Renal cortical epithelial cell (primary cell): ENCODE measurements around the gene STRA6. TPM values are rescaled to one million over a fixed set of nuclear protein-coding genes. Genes with fewer than 3 reads are reported as not detected.
A peak's percentile ranks its signal among the peaks of the same experiment; 100 is the strongest.

Source experiments
- DNase-seq: peaks from one replicate; pipeline ENCODE4 v3.0.0-alpha.2; 2011; ENCODE audit warnings: low read depth
- total RNA-seq: library from RNA; depleted of rRNA; stranded (reverse); fragments of >200 nt; gene quantifications from 2 replicates; pipeline ENCODE4 v1.2.3, GENCODE V29; 2014

Gene STRA6
- total RNA-seq, 1 donor from 2014 or later = 0.45 TPM

DNA sequence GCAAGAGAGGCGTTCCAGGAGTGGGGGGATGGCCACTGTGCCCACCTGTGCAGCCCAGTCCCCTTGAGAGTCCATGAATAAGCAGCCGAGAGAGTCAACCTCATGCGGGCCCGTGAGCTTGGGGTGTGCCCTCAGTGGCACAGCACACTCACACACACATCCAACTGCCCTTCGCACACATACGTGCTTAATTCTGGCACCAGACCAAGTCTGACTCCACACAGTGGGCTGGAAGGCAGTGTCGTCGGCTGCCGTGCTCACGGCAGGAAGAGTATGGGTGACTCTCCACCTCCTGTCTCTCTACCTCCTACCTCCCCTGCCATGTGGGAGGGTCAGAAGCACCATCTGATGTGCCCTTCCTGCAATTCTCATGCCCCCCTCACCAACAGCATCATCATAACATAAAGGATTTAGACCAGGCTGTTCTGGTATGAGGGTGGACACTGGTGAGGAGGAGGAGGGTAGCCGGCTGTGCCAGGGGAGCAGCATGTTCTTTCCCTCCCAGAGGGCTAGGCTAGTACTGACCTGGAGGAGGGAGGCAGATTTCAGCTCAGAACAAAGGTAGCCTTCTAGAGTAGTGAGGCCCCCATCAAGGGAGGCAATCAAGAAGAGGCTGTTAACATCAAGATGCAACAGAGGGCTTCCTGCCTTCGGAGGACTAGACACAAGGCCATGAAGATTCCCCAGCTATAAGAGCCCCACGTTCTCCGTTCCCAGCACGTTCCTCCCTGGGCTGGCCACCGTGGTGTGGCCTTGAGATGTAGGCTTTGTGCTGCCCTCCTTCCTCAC is 5.3 kb upstream of the STRA6 start:
- no peak for DNase-seq

DNA sequence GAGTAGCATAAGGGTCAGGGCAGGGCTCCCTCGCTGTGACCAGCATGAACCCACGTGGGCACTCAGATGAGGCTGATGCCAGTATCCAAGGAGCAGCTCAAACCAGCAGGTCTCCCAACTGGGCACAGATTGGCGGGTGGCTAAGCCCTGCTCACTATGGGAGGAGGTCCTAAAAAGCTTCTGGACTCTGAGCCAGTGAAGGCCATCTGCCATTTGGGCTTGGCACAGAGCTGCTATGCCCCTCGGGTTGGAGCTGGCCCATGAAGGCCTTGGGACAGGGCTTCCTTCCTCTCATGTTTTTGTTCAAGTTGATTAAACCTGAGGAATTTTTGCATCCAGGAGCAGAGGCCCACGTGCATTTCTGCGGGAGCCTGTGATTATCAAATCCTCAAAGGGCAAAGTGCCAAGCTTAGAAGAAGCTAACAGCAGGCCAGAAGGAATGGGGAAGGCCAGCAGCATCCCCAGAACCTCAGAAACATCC is 4.3 kb upstream of the STRA6 start:
- DNase-seq = peak; percentile 88

DNA sequence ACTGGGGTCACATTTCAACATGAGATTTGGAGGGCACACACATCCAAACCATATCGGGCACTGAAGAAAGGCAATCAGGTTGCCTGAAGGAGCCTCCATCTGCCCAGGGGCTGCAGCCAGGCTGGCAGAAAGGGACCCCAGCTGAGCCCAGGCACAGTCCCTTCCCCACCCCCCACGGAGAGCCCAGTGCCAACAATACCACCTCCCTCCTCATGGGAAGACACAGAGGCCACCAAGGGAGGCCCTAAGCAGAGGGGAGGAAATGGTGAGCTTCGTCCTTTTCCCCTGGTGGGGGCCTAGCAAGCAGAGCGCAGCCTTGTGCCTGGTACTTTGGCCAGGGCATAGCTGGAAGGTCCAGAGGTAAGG is 3.0 kb upstream of the STRA6 start:
- DNase-seq = no peak

DNA sequence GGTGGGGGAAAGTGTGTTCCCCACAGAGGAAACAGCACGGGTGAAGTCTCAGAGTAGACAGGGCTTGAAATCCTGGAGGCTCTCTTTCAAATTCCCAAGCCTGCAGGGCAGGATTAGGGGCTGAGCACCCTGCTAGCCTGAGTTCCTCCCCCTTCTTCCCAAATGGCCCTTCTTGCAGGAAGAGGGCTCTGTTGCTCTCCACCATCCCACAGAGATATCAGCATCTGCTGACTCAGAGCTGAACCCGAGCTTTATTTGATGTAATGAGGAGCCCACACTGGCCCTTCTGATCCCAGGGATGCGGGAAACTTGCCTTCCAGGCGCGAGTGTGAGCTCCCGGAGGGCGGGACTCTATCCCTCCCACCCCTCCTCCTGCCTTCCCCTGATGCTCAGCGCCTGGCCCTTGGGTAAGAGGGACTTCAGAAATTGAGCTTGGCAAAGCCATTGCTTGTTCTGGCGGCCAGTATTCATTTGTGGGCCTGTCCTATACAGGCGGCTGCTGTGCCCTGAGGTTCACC is 1.4 kb upstream of the STRA6 start:
- DNase-seq = no peak

DNA sequence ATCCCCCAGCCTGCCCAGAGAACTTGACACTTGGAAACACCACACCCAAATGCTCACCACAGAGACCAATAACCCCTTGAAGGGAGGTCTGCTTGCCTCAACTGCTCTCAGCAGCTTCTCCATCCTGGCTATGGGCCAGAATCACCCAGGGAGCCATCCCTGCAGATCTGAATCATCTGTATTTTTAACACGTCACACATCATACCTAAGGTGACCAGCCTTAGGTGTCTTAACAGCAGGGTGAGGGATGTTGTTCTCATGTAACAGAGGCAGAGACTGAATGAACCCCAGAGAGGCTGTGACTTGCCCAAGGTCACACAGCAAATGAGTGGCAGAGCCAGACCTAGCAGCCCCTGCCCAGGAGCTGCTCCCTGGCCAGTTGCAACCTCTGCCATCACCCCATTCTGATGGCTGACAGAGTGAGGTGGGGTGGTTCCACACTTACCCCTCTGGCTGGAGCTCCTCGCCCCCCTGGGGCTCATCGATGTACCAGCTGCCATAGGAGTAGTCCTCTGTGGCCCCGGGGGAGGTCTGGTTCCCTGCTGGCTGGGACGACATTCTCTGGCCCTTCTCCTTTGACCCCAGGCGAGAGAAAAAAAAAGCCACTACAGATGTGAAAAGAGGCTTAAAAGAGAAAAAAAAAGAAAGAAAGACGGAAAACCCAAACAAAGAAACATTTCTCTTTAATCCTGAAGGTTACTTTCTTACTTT is 722 bp downstream of the STRA6 start:
- peak; percentile 65 for DNase-seq

DNA sequence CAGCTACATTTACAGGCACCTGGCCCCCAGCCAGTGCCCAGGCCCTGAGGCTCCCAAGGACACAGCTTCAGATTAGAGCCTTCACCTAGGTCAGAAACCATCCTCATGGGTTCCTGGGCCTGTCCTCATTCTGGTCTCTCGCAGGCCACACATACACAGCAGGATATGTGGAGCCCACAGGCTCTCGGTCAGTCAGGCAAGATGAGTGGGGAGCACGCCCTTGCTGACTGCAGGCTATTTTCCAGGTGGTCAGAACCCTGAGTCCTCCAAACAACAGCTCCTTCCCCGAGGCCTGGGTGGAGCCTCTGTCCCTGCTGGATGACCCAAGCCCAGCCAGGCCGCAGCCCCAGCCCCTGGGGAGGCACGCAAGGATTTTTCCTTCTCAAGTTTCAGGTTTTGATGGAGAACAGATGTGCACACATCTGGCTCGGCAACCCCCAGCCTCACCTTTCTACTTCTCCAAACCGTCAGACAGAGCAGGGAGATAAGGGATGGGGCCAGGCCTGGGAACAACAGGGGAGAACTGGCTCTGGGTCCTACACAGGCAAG is 1.6 kb downstream of the STRA6 start:
- no peak for DNase-seq

DNA sequence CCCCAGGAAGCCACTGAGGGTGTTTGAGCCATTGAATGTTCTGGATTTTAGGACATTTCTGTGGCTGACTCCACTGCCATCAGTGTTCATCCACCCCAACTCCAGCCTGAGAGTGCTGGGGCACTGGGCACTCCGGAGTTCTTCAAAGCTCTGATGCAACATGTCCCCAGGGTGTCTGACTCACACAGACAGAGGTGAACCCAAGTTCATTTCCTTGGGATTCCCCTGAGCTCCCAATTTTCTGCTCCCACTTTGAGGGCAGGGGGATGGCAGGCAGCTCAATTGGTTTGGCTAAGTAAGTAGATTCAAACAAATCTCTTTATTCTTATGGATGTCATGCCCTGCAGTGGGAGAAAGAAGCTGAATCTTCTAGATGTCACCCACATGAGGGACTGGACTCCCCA is 2.2 kb downstream of the STRA6 start:
- peak; percentile 94 for DNase-seq

DNA sequence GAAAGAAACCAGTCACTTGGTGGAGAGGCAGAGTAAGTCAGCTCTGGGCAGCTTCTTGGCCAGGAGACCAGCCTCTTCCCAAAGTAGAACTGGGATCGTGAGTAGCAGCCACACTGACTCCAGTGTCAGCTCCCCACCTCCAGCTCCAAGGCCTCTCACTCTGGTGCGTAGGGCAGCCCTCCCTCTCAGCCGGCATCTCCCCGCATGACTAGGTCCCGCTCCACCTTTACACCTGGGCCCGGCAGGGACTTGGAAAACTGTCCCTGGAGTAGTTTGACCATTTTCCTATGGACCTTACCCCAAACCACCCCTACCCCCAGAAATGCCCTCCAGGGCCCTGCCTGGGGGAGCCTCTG is 3.3 kb downstream of the STRA6 start:
- DNase-seq = no peak

DNA sequence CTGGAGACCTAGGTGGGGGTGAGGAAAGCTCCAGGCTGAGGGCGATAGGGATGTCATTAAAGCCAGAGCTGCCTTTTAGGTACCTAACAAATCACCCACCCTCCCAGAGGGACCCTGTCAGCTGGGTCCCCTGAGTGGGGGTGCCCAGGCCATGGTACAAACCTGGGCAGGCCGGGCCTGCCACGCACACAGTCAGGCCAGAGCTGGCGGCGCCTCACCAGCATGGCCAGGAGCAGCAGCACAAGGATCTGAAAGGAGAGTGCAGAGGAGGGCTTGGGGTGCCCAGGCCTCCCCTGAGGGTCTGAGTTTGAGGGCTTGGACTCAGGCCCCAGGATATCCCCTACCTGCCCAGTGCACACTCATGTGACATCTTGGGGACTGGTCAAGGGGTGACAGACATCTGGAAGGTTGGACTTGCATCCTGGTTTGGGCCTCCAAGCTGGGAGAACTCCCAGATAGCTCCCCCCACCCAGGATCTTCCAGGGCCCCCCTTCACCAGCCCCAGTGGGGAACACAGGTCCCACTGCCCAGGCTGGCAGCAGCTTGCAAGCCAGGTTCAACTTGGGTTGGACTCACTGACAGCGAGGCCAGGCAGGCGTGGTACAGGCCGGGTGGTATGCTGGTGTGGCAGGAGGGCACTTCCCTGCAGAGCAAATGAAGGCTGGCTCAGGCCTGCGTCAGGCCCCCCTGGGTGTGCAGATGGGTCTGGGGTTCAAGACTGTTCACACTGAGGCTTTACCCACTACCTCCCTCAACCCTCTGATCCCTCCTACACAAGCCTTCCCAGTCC is 5.2 kb downstream of the STRA6 start:
- no peak for DNase-seq

DNA sequence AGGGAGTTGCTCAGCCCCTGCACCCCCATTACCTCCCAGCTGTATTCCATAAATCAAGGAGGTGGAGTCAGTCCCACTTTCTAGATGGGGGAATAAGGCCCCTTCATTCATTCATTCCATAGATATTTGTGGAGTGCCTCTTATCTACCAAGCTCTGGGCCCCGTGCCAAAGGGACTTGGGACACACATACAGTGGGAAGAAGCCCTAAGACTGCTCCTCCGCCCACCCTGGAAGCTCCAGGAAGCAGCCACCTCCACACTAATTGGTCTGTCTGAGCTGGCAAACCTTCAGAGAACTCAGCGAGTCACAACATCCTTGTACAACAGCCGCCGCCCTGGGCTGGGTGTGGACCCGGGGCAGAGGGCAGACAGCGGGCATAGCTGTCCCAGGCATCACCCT is 6.4 kb downstream of the STRA6 start:
- DNase-seq = peak; percentile 76

DNA sequence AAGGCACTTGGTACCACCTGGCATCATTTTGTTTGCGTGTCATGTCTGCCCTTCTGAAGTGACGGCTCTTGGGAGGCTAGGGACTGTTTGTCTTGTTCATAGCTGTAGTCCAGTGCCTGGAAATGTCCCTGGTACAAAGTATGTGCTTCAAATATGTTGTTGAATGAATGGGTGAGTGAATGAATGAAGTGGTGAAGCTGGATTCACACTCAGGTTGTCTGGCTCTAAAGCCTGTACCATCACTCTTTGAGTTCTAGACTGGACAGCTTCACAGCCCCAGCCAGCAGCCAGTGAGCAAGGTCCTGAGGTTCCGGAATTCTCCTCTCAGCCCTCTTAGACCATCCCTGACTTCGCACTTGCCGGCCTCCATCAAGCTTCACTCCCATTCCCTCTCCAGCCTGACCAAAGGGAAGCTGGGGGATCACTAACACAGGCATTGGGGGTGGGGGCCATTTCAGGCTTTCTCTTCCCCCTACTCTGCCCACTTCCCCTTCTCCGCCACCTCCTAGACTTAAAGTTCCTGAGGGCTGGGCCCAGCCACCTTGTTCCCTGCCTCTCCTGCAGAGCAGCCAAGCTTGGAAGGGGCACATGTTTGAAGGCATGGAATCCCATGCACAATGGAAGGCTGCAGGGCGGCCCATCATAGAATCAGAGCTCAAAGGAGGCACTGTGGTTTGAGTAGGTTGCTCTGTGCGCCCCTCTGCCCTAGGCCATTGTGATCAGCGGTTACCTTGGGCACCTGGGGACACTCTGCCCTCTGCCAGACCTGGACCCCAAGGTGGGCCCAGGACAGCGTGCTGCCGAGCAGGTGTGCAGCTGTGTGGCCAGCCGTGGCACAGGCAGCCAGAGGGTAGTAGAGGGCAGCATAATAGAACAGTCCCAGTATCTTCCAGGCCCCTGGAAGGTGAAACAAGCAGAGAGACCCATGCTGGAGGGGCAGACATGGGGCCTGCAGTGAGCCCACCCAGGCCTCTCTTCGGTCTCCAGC is 7.7 kb downstream of the STRA6 start:
- DNase-seq = no peak

DNA sequence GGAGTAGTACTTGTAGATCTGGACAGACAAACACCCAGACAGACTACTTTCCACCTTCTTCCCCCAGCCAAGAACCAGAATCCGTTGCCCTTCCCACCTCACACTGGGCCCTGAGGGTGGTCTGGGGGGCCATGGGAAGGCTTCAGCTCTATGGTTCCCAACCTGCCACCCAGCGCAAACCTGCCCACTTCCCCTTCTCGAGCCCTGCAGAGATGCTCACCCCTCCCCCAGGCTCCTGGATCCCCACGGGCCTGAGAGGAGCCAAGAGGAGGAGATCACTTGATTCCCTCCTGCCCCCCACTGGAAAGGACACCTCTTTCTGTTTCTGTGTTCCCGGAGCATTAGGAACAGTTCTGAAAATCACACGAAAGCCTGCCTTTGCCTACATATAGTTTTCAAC is 8.7 kb downstream of the STRA6 start:
- no peak for DNase-seq

DNA sequence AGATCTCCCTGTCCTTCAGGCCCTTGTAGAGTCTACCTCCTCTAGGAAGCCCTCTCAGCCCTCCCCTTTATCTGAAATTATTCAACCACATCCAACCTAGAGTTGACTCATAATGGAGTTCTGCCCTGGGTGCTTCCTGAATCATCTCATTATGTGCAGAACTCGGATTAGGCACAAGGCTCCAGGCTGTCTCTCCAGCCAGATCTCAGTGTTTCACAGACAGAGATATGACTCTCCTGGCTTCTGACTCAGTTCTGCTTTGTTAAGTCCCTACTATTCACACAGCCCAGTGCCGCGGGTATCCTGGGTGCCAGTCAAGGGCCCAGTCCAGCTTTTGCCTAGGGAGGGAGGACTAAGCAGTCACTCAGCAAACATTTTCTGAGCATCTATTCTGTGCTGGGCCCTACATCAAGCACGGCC is 9.3 kb downstream of the STRA6 start:
- DNase-seq = peak; percentile 98

DNA sequence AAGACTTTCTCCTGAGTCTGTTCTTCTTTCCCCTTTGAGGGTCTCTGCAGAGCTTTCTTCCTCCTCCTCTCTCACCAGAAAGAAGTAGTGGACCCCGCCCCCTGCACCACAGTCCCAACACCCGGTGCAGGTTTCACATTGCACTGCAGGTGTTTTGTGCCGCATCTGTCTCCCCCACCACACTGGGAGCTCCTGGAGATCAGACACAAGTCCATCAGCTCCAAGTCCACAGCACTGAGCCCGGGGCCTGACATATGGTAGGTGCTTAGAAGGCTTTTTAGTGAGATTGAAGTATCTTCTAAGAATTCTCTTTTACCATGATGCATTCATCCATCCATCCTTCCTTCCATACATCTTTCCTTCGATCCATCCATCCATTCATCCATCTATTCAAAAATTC is 9.8 kb downstream of the STRA6 start:
- no peak for DNase-seq

DNA sequence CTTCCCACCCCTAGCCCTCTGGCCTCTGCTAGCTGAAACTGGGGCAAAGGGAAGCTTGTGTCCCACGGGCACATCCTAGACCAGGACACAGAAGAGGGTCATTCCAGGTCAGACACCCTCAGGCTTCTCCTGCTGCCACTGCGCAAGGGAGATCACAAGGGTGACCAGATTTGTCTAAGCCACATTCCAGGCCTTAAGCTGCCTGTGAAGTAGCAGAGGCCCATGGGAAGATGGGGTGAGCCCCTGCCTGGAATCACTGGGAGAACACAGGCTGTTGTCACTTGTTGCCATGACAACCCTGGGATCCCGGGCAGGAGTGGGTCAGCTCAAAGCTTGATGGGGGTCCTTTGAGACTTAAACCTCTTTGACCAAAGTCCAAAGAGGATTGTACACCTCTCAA is 10.8 kb downstream of the STRA6 start:
- DNase-seq = no peak

DNA sequence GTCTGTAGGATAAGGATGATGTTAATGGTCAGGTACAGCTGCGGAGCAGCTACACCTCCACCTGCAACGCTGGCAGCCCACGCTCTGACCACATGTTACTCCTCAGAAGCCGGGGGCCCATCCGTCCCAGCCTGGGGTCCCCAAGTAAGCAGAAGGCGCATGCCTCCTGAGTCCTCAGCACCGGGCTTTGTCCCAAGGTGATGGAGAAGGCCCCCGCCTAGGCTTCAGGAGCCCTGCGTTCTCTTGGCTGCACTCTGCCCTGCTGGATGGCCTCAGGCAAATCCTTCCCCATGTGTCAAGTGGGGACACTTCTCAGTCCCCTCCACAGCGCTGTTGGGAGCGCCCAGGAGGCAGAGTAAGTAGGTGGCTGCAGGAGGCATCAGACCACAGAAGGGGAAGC is 14.4 kb downstream of the STRA6 start:
- no peak for DNase-seq

DNA sequence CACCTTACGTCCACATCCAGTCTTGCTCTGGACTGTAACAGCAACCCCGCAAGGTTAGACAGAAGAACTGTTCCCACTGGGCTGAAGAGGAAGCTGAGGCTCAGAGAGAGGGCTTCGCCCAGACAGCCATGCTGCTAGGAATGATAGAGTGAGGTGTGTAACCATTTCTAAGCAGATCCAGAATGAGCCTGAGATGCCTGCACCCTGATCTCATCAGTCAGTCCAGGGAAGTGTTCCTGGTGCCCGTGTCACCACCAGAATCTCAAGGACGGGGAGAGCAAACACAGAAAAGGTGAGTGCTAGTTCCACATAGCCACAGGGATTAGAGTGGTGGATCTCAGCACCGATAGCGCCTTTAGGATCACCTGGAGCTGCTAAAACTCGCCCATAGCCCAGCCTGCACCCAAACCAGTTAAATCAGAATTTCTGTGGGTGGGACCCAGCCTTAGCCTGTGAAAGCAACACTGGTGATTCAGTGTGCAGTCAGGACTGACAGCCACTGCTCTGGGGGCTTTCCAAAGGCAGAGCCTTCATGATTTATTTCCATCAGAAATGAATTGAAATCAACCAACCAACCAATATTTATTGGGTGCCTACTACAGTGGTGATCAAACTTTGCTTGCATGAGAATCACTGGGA is 16.8 kb downstream of the STRA6 start:
- no peak for DNase-seq

DNA sequence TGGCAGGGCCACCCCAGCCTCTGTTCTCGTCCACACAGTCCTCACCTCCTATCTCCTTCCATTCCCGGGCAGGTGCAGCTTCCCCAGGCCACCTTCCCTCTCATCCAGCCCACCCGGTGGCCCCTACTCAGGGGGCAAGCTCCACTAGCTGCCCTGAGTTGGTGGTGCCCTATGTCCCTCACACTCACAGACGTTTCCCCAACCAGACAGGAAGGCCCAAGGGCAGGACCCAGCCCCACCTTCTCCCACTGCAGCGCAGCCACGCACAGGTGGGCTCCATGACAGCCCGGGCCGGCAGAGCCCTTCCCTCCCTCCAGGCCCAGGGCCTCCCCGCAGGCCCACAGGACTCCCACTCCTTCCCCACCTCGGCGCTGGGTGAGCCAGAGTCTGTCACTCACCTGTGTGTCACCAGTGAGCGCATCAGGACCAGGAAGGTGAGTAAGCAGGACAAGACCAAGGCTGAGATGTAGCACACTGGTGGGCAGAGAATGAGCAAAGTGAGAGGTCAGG is 17.9 kb downstream of the STRA6 start:
- no peak for DNase-seq

DNA sequence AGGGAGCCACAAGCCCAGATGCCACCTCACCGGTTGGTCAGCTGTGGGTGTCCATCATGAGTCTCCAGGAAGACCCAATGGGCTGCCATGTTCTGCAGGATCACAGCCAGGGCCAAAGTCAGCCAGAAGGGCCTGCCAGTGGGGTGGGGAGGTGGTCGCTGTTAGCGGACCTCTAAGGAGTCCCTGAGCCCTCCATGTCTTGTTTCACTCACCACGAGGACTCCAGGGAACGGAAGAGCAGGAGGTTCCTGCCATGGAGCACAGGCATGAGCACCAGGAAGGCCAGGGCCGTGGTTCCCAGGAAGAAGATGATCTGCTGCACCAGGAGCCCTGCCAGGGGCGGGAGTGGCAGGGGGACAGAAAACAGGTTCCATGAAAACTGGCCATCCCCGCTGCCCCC is 20.5 kb downstream of the STRA6 start:
- DNase-seq = no peak
